ENCODE results near the gene CBLIF.

DNA sequence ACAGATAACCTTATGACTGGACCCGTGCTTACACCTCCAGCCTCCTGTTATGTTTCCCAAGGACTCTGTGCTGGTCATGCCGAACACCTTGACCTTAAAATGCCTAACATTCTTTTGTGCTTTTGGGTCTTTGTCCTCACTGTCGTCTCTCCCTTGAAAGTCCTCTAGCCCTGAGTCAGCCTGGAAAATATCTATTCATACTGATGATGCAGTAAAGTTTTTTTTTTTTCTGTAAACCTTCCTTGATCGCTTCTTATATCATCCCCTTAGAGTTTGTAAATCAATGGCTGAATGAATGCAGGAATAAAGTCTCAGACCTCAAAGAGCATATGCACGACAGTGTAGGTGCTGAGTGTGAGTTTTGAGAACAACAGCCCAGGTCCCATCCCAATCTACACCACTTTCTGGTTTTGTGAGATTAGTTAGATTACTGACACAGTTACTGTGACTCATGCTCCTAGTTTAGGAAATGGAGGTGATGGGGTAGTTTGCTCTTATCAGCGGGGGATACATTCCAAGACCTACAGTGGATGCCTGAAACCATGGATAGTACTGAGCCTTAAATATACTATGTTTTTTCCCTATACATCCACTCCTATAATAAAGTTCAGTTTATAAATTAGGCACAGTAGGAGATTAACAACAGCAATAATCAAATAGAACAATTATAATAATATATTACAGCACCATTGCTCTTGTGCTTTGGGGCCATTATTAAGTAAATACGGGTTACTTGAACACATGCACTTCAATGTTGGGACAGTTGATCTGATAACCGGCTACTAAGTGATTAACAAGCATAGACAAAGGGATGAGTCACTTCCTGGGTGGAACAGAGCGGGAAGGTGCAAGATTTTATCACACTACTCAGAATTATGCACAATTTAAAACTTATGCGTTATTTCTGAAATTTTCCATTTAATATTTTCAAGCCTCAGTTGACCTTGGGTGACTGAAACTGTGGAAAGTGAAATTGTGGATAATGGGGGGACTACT is 12.4 kb upstream of the CBLIF start:
- TF ChIP-seq, protein P1, sequence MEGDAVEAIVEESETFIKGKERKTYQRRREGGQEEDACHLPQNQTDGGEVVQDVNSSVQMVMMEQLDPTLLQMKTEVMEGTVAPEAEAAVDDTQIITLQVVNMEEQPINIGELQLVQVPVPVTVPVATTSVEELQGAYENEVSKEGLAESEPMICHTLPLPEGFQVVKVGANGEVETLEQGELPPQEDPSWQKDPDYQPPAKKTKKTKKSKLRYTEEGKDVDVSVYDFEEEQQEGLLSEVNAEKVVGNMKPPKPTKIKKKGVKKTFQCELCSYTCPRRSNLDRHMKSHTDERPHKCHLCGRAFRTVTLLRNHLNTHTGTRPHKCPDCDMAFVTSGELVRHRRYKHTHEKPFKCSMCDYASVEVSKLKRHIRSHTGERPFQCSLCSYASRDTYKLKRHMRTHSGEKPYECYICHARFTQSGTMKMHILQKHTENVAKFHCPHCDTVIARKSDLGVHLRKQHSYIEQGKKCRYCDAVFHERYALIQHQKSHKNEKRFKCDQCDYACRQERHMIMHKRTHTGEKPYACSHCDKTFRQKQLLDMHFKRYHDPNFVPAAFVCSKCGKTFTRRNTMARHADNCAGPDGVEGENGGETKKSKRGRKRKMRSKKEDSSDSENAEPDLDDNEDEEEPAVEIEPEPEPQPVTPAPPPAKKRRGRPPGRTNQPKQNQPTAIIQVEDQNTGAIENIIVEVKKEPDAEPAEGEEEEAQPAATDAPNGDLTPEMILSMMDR (optimal IDR thresholded peaks at IDR 0.05 in 1 of 3, IDR thresholded peaks at IDR 0.05 in 1 of 3, conservative IDR thresholded peaks at IDR 0.05 in 1 of 3; ENCODE audit: extremely low read depth in 1 of 3, insufficient read depth in 2 of 3, low read length in 3 of 3): no peak
- no peak for TF ChIP-seq EZH2 (IDR thresholded peaks at IDR 0.05; ENCODE audit: low read length)

Data from keratinocyte (primary cell).